ENCODE data around the gene ZNF765.
"Not testable (repeated sequence)": the region's sequence is repeated elsewhere in the genome, so short reads cannot be mapped to it uniquely, and the experiment has no call there.

Gene ZNF765

GRCh38 chr19:53422551-53422950 lies 27.6 kb downstream of the ZNF765 start:
- peak; percentile 53 for DNase-seq

GRCh38 chr19:53423074-53423473 lies 28.1 kb downstream of the ZNF765 start:
- DNase-seq = not testable (repeated sequence)

- peak; percentile 61 for DNase-seq
Measured at GRCh38 chr19:53423680-53424079, 28.7 kb downstream of the ZNF765 start.

GRCh38 chr19:53424968-53425597 lies 30.1 kb downstream of the ZNF765 start:
- peak; percentile 93 for DNase-seq

GRCh38 chr19:53431399-53432087 lies 36.6 kb downstream of the ZNF765 start, which contains the start of gene ZNF761:
TSS of gene ZNF761 (plus strand) at chr19:53431984. CDS start at chr19:53447269, 15,285 bp downstream.
- peak; percentile 97 for DNase-seq

GRCh38 chr19:53432088-53432661 lies 37.2 kb downstream of the ZNF765 start:
- DNase-seq = no peak

GRCh38 chr19:53443809-53444208 lies 48.9 kb downstream of the ZNF765 start:
- DNase-seq = not testable (repeated sequence)

GRCh38 chr19:53447196-53447595 lies 52.2 kb downstream of the ZNF765 start:
- not testable (repeated sequence) for DNase-seq

GRCh38 chr19:53455828-53456227 lies 60.9 kb downstream of the ZNF765 start:
- no peak for DNase-seq

- DNase-seq = not testable (repeated sequence)
Measured at GRCh38 chr19:53460131-53460721, 65.3 kb downstream of the ZNF765 start.

- no peak for DNase-seq
Measured at GRCh38 chr19:53461866-53462265, 66.9 kb downstream of the ZNF765 start.

- peak; percentile 58 for DNase-seq
Measured at GRCh38 chr19:53462861-53463260, 67.9 kb downstream of the ZNF765 start.

- peak; percentile 91 for DNase-seq
Measured at GRCh38 chr19:53463263-53463662, 68.3 kb downstream of the ZNF765 start.

- DNase-seq = no peak
Measured at GRCh38 chr19:53466726-53467484, 72.0 kb downstream of the ZNF765 start.

- DNase-seq = peak; percentile 97
Measured at GRCh38 chr19:53467485-53468262, 72.7 kb downstream of the ZNF765 start, which contains the start of gene ZNF813. TSS of gene ZNF813 (plus strand) at chr19:53467733. CDS start at chr19:53483823, 16,090 bp downstream.

- DNase-seq = not testable (repeated sequence)
Measured at GRCh38 chr19:53468628-53469027, 73.7 kb downstream of the ZNF765 start.

- DNase-seq = no peak
Measured at GRCh38 chr19:53471916-53472315, 77.0 kb downstream of the ZNF765 start.

GRCh38 chr19:53474832-53475231 lies 79.9 kb downstream of the ZNF765 start:
- DNase-seq = not testable (repeated sequence)

- not testable (repeated sequence) for DNase-seq
Measured at GRCh38 chr19:53475470-53475869, 80.5 kb downstream of the ZNF765 start.
